ENCODE data around the gene KIF6.
A peak's percentile ranks its signal among the peaks of the same experiment; 100 is the strongest.

Gene KIF6

DNA sequence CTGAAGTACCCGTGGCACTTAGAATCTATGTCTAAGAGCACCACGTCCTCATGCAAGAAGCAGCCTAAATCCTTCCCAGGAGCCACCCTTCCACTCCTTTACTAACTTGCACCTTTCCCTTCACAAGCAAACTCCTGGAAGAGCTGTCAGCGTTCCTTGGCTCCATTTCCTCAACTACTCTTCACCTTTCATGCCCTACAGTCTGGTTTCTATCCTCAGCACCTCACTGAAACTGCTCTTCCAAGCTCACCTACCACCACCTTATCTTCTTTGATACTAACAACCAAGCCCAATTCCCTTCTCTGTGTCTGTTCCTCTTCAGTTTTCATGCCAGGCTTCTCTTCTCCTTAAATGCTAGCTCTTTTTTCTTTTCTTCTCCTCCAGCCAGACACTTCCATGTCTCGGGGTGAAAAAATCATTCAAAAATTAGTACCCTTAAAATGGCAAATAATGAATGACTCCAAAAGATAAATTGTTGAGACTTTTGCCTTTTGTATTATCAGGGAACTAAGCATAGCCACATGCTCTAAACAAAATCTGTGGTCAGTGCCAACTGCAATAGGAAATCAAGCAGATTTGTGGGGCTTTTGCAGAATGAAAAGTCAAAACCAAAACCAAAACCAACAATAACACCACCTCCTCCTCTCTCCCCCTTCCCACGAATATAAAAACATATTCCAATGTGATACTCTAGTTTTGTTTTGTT is 253.1 kb downstream of the KIF6 start:
- no peaks in the 10 kb centered on the region for H3K36me3 Mint-ChIP-seq (ENCODE audit: low read depth)
- H3K9me3 Mint-ChIP-seq = no peaks in the 10 kb centered on the region
- H3K27ac Mint-ChIP-seq = peak overlapping the region; percentile 32
- no peak overlapping the region for H3K4me3 Mint-ChIP-seq
- peaks cover 15% of the 10 kb centered on the region for H3K4me1 Mint-ChIP-seq (ENCODE audit: low read depth)
- H3K27me3 Mint-ChIP-seq = no peaks in the 10 kb centered on the region

DNA sequence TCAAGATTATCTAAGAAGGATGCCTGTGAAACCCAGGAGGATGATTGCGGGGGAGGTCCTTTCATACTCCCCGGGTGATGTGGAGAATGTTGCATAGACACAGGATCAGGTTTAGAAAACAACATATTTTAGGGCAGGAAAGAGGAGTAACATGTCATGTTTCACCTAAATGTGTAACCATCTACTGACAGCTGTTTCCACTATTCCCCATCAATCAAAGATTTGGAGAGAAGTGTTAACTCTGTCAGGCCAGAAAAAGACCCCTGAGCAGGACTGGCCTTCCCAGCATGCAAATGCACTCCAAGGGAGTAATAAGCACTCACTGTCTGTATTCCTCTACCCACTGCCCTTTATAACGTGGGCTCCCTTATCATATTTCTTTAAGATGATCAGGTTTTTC is 254.7 kb downstream of the KIF6 start:
- peaks cover 7% of the 10 kb centered on the region for H3K27me3 Mint-ChIP-seq
- H3K27ac Mint-ChIP-seq = no peak overlapping the region
- no peaks in the 10 kb centered on the region for H3K36me3 Mint-ChIP-seq (ENCODE audit: low read depth)
- H3K4me3 Mint-ChIP-seq = no peak overlapping the region
- peaks cover 6% of the 10 kb centered on the region for H3K9me3 Mint-ChIP-seq
- H3K4me1 Mint-ChIP-seq (ENCODE audit: low read depth) = peaks cover 15% of the 10 kb centered on the region

DNA sequence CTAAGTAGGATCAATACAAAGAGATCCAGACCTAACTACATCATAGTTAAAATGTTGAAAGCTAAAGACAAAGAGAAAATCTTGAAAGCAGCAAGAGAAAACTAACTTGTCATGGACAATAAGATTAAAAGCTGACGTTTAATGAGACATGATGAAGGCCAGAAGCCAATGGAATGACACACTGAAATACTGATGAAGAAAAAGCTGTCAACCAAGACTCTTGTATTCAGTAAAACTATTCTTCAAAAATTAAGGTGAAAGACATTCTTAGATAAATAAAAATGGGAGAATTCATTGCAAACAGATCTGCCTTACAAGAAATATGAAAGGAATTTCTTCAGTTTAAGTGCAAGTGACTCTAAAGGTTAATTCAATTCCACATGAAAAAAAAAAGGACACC is 256.8 kb downstream of the KIF6 start:
- Mint-ChIP-seq H3K36me3 (ENCODE audit: low read depth) (no peaks in the 10 kb centered on the region), H3K4me1 (ENCODE audit: low read depth) (peaks cover 15% of the 10 kb centered on the region), H3K27me3 (peaks cover 14% of the 10 kb centered on the region), H3K9me3 (peaks cover 6% of the 10 kb centered on the region), H3K27ac (no peak overlapping the region), H3K4me3 (no peak overlapping the region)

DNA sequence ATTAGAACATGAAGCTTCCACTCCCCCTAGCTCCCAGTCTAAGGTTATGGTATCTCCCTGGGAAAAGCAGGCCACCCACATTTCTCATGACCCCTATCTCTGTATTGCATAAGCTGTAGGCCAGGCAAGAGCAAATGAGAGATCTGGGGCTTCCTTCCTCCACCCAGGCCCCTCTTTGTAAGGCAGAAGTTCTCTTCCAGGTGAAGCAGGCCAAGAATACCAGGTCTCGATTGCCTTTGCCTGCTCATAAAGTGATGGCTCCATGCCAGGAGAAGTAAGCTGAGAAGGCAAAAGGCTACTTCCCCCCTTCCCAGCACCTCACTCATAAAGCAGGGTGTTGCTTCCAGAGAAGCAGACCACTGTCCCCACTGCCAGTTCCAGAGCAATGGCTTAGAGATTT is 258.6 kb downstream of the KIF6 start:
- no peak overlapping the region for H3K27ac Mint-ChIP-seq
- no peaks in the 10 kb centered on the region for H3K36me3 Mint-ChIP-seq (ENCODE audit: low read depth)
- H3K27me3 Mint-ChIP-seq = peaks cover 18% of the 10 kb centered on the region

DNA sequence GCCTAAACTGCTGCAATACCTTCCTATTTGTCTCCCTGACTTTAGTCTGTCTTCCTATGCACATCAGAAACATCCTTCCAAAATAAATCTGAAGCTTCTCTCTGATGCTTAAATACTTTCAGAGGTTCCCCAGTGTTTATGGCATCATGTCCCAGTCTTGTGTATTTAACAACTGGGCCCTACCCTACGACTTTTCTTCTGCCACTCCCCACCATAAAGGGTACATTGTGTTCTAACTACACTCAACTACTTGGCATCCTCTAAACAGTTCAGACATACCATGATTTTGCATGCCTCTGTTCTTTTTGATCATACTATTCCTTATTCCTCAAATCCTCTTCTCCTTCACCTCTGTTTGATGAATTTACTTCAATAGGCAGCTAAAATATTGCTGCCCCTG is 259.7 kb downstream of the KIF6 start:
- Mint-ChIP-seq H3K4me3 (no peak overlapping the region), H3K4me1 (ENCODE audit: low read depth) (no peaks in the 10 kb centered on the region), H3K9me3 (peaks cover 6% of the 10 kb centered on the region), H3K27me3 (peaks cover 18% of the 10 kb centered on the region), H3K36me3 (ENCODE audit: low read depth) (no peaks in the 10 kb centered on the region), H3K27ac (no peak overlapping the region)

More for the DNA sequence above, 258.6 kb downstream of the KIF6 start:
- H3K9me3 Mint-ChIP-seq = peaks cover 6% of the 10 kb centered on the region
- no peak overlapping the region for H3K4me3 Mint-ChIP-seq
- H3K4me1 Mint-ChIP-seq (ENCODE audit: low read depth) = peaks cover 6% of the 10 kb centered on the region

DNA sequence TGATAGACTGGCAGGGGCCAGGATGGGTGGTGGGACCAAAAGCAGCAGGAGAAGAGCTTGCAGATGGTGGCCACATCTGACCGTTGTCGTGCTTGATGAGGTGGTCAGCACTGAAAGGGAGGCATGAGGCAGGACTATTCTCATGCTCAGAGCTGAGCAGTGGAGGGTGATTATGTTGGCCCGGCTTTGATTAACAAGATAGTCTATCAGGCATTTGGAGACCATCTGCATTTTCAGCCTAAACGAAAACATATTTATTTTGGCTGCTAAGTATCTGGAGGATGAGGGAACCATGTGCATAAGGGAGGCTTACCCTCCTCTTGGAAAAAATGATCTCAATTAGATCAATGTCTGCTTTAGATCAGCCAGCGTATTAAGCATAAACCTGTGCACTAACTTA is 261.1 kb downstream of the KIF6 start:
- Mint-ChIP-seq H3K9me3 (peaks cover 6% of the 10 kb centered on the region), H3K36me3 (ENCODE audit: low read depth) (no peaks in the 10 kb centered on the region), H3K4me1 (ENCODE audit: low read depth) (no peaks in the 10 kb centered on the region), H3K4me3 (no peak overlapping the region), H3K27ac (no peak overlapping the region), H3K27me3 (peaks cover 18% of the 10 kb centered on the region)

DNA sequence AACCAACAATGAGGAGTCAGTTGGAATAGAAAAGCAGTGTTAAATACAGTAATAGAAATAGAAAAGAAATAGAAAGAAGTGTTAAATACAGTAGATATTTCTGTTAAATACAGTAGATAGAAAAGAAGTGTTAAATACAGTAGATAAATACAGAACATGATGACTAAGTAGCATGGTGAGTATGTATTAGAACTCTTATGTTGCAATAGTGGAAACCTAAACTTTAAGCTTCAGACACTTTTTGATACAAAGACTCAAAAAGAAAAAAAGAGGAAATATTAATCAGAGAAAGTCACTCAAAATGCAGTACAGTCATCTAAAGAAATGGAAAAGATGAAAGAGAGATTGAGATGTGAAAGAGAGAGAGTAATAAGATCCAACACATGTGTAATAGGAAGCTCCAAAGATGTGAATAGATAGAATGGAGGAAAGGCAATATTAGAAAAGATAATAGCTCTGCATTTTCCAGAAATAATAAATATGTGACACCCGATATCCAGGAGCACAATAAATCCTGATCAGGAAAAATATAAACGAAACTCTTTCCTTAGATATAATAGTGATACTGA is 271.2 kb downstream of the KIF6 start:
- Mint-ChIP-seq H3K4me1 (ENCODE audit: low read depth) (peaks cover 11% of the 10 kb centered on the region), H3K9me3 (peaks cover 5% of the 10 kb centered on the region), H3K27ac (no peak overlapping the region), H3K27me3 (peaks cover 35% of the 10 kb centered on the region), H3K36me3 (ENCODE audit: low read depth) (peaks cover 4% of the 10 kb centered on the region), H3K4me3 (no peak overlapping the region)

DNA sequence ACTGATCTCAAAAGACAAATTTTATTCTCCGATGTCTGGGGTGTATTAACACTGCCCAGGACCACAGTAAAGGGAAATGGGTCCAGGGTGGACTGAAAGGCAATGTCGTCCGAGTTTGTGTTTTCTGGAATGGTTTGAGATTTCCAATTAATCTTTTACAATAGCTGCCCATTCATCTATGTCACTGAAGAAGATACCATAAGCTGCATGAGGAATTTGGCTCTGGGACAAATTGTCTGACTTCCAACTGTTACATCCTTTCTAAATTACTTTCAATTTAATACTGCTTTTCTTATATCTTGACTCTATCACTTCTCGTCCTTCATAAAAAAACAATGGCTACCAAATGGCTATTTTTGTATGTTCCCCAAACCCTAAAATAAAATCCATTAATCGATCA is 272.0 kb downstream of the KIF6 start:
- peaks cover 5% of the 10 kb centered on the region for H3K9me3 Mint-ChIP-seq
- H3K36me3 Mint-ChIP-seq (ENCODE audit: low read depth) = peaks cover 4% of the 10 kb centered on the region
- peaks cover 11% of the 10 kb centered on the region for H3K4me1 Mint-ChIP-seq (ENCODE audit: low read depth)
- H3K27ac Mint-ChIP-seq = no peak overlapping the region
- H3K27me3 Mint-ChIP-seq = peaks cover 43% of the 10 kb centered on the region
- no peak overlapping the region for H3K4me3 Mint-ChIP-seq

DNA sequence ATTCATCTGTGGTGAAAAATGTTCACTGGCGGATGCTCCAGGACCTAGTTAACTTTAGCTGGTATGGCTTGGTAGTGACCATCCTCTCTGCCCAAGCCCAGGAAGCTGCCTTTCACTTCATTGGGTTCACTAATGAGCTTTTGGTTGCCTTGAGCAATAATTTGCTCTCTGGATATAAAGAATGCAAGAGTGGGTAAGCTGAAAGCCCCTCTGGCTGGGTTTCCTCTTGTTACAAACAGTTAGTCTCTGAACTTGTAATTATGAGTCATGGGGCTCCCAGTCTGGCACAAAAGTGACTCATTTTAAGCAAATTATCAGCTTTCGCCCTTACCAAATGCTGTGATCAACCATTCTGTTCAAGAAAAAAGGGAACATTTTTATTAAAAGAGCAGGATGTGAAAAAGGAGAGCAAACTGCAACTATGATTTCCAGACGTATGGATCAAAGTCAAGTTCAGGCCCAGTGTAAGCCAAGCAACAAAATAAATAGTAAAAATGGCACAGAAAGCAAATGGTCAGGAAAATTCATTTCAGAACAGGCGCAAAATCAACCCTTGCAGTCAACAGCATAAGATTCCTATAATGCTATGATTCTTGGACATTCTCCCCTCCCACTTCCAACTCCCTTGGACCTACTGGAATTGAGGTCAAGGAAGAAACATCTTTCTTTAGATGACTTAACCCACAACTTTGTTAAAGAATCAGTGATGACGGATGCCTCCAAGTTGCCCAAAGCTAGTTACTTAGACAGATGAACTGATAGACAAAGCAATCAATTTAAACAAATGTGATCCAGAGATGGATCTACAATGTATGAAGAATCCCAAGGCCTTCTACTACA is 272.7 kb downstream of the KIF6 start:
- H3K27me3 Mint-ChIP-seq = peaks cover 43% of the 10 kb centered on the region
- H3K4me3 Mint-ChIP-seq = no peak overlapping the region
- H3K9me3 Mint-ChIP-seq = peaks cover 5% of the 10 kb centered on the region
- H3K27ac Mint-ChIP-seq = no peak overlapping the region
- peaks cover 11% of the 10 kb centered on the region for H3K4me1 Mint-ChIP-seq (ENCODE audit: low read depth)
- peaks cover 4% of the 10 kb centered on the region for H3K36me3 Mint-ChIP-seq (ENCODE audit: low read depth)

DNA sequence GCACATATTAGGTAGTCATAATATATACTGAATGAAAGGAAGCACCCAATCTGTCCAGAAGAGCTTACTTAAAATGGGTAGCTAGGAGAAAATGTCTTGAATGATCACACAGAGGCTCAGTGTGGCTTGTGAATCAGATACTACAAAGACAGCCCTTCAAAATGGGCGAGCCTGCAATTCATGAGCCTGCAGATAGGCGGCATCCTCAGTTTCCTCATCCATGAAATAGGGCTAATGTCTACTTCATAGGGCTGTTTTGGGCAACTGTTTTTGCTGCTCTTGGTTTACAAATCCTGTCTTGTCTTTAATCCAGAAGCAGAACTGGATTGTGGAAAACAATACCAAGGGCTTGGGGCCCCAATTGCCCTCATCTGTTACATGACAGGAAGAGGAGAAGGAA is 273.4 kb downstream of the KIF6 start:
- H3K27ac Mint-ChIP-seq = no peak overlapping the region
- no peak overlapping the region for H3K4me3 Mint-ChIP-seq
- H3K27me3 Mint-ChIP-seq = peaks cover 49% of the 10 kb centered on the region
- H3K4me1 Mint-ChIP-seq (ENCODE audit: low read depth) = peaks cover 17% of the 10 kb centered on the region
- H3K36me3 Mint-ChIP-seq (ENCODE audit: low read depth) = peaks cover 4% of the 10 kb centered on the region
- H3K9me3 Mint-ChIP-seq = peaks cover 5% of the 10 kb centered on the region

DNA sequence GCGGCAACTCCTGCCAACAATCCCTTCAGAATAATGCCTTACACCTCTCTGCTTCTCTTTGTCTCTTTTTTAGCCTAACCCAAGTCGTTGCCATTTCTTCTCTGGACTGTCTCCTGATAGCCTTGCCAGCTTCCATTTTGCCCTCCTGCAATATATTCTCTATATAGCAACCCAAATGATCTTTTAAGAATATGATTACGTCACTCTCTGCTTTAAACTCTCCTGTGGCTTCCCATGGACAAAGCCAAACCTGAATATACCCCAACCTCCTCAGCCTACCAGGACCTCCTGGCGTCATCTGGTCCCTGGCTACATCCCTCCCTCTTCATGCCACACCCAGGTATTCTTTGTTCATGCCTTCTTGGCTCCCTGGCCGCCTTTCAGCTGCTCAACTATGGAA is 276.2 kb downstream of the KIF6 start:
- Mint-ChIP-seq H3K4me3 (no peak overlapping the region), H3K4me1 (ENCODE audit: low read depth) (peaks cover 26% of the 10 kb centered on the region), H3K27me3 (peaks cover 50% of the 10 kb centered on the region), H3K36me3 (ENCODE audit: low read depth) (peaks cover under 1% of the 10 kb centered on the region), H3K27ac (no peak overlapping the region), H3K9me3 (peaks cover 2% of the 10 kb centered on the region)

DNA sequence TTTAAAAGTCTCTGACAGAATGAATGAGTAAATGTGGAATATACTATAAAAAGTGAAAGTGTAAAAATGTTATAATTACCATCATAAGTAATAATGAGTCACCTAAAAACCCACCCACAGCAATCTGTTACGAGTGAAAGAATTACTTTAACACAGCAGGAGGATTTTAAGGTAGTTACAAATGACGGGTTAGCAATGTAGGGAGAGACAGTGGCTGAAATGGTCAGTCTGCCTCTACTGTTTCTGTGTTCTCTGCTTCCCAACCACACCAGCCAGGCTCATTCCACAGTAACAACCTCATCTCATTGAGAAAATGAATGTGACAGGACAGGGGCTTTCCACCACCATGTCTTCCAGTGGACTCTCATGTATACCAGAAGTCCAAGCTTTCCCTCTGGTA is 278.3 kb downstream of the KIF6 start:
- Mint-ChIP-seq H3K27me3 (peaks cover 35% of the 10 kb centered on the region), H3K9me3 (no peaks in the 10 kb centered on the region), H3K36me3 (ENCODE audit: low read depth) (no peaks in the 10 kb centered on the region), H3K4me1 (ENCODE audit: low read depth) (peaks cover 16% of the 10 kb centered on the region), H3K4me3 (no peak overlapping the region), H3K27ac (no peak overlapping the region)

DNA sequence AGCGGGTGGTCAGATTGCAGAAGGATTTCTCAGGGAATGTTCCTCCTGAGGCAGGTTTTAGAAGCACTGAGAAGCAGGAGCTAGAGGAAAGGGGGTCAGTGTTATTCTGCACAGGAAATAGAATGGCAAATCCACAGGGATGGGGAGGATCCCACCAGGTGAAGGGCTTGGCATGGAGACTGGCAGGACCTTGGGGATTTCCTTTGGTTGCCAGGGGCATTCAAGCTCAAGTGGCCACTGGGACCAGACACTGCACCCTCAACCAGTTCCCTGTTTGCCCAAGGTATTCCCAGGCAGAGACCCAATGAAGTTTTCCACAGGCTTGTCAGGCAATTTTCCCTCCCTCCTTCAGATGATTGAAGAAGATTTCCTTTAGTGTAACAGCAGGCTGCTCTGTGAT is 279.5 kb downstream of the KIF6 start:
- H3K36me3 Mint-ChIP-seq (ENCODE audit: low read depth) = no peaks in the 10 kb centered on the region
- H3K27ac Mint-ChIP-seq = no peak overlapping the region
- H3K4me1 Mint-ChIP-seq (ENCODE audit: low read depth) = peaks cover 15% of the 10 kb centered on the region
- no peak overlapping the region for H3K4me3 Mint-ChIP-seq
- H3K9me3 Mint-ChIP-seq = no peaks in the 10 kb centered on the region
- peaks cover 28% of the 10 kb centered on the region for H3K27me3 Mint-ChIP-seq

DNA sequence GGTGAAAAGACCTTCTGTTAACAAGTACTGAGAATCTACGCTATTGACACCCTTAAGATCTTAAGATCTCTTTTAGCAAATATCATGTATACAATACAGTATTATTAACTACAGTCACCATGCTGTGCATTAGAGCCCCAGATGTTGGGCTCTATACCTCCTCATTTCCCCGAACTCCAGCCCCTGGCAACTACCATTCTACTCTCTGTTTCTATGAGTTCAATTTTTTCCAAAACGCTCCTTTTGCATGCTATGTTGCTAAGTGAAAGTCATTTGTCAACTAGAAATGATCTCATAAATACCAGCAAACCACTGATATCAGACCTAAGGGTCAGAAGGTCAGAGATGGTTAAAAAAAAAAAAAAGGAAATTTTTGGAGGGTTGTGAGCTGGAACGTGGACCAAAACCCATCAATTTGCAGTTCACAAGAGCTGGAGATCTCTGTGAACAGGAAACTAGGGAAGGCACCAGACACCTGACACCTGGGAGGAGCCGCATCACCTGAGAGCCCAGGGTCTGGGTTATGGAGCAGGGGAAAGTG is 280.7 kb downstream of the KIF6 start:
- no peaks in the 10 kb centered on the region for H3K9me3 Mint-ChIP-seq
- peaks cover 15% of the 10 kb centered on the region for H3K4me1 Mint-ChIP-seq (ENCODE audit: low read depth)
- no peaks in the 10 kb centered on the region for H3K36me3 Mint-ChIP-seq (ENCODE audit: low read depth)
- no peak overlapping the region for H3K4me3 Mint-ChIP-seq
- H3K27ac Mint-ChIP-seq = no peak overlapping the region
- H3K27me3 Mint-ChIP-seq = peaks cover 31% of the 10 kb centered on the region

DNA sequence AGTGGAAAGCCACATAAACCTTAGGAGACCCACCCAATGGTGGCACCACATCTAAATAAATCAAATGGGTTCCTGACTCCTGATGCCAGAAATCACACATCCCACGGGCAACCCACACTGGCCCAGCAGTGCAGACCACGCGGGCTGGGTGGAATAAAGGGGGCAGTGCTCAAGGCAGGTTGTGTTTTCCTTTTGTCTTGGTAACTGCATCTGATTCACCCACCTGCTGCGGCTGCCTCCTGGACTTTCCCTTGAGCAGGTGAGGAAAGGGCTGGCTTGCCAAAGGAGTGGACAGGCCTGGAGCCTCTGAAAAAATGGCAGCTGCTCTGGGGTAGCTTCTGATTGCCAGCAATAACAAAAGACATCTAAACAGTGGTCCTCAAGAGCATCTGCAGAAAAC is 283.2 kb downstream of the KIF6 start:
- H3K4me3 Mint-ChIP-seq = no peak overlapping the region
- peaks cover 10% of the 10 kb centered on the region for H3K4me1 Mint-ChIP-seq (ENCODE audit: low read depth)
- no peaks in the 10 kb centered on the region for H3K36me3 Mint-ChIP-seq (ENCODE audit: low read depth)
- peaks cover 3% of the 10 kb centered on the region for H3K9me3 Mint-ChIP-seq
- peaks cover 16% of the 10 kb centered on the region for H3K27me3 Mint-ChIP-seq
- no peak overlapping the region for H3K27ac Mint-ChIP-seq
